Stimulated activated CD8-positive, alpha-beta memory T cell treated with anti-CD3 and anti-CD28 coated beads, Interleukin-4, amount 100 ng/mL, for 4 hours (primary cell): Measurements from ENCODE around the gene PBXIP1.
A peak's percentile ranks its signal among the peaks of the same experiment; 100 is the strongest.

Experiments
- DNase-seq, 2 donors: peaks; one replicate each; pipeline ENCODE4 v3.0.0-alpha.2; 2020; ENCODE audit warnings: low read depth in 2 of 2, low spot score in 1 of 2

PBXIP1 gene

GRCh38 chr1:154974102-154974807 lies 18.4 kb upstream of the PBXIP1 start, which contains the start of gene CKS1B:
Gene CKS1B (plus strand): TSS chr1:154974681. CDS start chr1:154974746, 65 bp downstream.
- DNase-seq = peak; percentile 90 to 92

- DNase-seq = peak; percentile 82 to 89
Measured at GRCh38 chr1:154973344-154974101, 17.6 kb upstream of the PBXIP1 start.

DNA sequence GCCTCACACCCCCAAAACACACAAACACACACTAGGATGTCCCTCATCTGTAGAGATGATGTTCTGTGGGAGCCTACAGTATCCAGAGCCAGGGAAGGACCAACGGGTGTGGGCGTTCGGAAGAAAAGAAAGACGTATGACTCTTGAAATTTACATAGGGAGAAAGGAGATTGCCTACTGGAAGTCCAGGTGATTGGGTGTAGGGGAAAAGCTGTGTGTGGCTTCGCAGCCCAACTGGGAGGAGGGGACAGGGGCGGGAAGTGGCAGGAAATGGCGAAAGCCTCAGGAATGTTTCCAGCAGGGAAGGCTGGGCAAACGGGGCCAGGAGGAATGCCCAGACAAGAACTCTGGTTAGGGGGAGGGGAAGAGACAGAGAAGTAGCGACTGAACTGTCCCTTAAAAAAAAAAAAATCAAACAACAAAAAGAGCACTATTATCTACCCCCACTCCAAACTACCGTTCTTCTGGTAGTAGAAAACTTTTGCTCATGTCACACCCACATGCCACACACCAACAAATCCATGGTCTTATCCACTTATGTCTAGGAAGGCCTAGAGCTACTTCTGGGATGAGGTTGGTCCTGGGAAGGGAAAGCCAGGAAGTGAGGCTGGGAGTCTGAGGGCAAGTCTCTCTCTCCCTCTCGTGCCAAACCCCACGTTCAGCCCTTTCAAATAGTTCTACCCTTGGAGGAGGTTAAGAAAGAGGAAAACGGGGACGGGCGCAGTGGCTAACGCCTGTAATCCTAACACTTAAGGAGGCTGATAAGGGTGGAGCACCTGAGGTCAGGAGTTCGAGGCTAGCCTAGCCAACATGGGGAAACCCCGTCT lies 16.8 kb upstream of the PBXIP1 start:
- no peak for DNase-seq

- DNase-seq = no peak
Measured at GRCh38 chr1:154972213-154972516, 16.3 kb upstream of the PBXIP1 start.

DNA sequence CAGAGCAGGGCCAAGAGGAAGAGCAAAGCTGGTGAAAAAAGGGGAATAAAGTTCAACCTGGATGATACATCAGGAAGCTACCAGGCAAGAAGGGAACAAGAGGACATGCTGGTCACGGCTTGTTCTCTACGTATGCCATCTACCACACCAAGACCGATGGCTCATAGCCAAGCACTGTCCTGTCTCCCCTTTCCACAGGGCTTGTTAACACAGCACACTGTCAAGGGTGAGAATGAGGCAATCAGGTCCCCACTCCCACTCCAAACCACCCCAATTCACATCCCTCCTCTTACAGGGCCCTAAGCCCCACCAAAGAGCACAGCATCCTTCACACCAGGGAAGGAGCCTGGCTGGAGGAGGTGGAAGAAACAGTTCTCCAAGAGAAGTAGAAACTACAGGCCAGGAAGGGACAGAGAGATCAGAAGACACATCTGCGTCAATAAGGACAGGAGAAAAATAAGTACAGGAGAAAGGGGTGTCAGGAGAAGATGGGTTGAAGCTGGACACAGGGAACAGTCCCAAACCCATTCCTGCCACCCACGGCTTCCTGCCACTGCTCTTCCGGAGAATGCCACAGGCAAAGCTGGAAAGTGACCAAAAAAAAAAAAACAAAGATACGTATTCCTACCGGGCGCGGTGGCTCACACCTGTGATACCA lies 15.6 kb upstream of the PBXIP1 start:
- DNase-seq = no peak

DNA sequence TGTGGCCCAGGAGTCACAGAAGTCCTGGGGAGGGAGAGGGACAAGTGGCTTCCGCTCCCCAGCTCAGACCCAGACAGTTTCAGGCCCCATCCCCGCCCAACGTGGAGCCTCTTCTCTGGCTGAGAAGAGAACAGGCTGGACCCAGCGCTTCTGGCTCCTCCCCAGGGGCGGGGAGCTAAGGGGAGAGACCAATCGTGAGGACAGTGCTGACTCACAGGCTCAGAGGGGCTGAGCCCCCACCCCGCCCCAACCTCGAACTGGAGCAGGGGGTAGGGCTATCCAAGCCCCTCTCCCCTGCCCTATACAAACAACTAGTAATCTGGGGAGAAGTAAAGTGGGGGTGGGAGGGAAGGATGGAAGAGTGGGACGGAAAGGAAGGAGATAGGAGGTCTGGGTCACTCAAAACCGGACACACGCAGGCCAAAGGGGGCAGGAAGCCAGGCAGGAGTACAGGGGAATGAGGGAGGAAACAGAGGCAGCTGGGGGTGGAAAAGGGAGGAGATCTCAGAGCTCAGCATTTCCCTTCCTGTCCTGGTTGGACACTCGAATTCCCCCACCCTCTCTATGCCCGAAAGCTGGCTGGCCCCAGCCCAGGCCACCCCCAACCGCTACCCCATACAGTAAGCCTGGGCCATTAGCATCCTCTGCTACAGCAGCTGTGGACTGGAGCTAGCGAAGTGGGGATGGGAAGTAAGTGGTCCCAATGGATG lies 14.9 kb upstream of the PBXIP1 start, which contains the start of gene SHC1:
TSS of gene SHC1 (minus strand) at position 117 of the 710 bp plus-strand sequence. CDS start 221 bp downstream, outside the sequence.
- DNase-seq = no peak

GRCh38 chr1:154969860-154970452 lies 14.1 kb upstream of the PBXIP1 start:
- no peak for DNase-seq

DNA sequence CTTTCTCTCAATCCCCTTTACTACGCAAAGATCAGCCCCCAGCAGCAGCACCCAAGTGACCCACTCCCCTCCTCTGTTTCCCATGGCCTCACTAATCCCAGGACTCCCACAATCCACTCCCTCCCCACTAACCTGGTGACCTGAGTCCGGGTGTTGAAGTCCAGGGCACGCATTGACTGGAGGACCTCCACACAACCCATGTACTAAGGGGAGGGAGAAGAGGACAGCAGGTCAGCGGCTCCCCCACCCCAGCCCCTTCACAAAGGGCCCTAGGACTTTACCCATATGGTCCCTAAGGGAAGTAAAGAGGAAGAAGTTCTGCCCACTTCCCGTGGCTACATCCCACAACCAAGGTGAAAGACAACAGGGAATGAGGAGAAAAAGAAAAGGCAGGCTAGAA lies 13.3 kb upstream of the PBXIP1 start:
- no peak for DNase-seq

GRCh38 chr1:154968731-154969130 lies 12.8 kb upstream of the PBXIP1 start:
- DNase-seq = no peak

DNA sequence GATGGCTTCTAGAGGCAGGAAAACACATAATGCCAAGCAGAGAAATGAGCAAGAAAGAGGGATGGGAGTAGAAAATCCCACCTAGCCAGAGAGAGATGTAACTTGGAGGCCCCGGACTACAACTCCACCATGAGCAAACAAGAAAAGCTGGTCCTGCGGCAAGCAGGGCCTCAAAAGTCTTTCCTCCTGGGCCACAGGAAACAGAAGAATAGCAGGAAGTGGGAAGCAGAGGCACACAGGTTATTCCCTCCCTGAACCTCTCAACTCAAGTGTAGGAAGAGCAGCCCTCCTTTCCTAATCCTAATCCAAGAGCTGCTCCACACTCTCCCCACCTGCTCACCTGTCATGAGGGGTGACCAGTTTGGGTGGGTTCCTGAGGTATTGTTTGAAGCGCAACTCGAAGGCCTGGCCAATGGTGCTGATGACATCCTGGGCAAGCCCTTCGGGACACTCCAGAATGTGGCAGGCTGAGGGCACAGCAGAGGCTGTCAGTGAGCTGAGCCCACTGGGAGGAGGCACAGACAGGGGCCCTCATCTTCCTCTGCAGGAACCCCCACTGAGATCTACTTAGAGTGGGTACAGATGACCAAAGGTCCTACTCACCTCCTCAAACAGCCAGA lies 11.5 kb upstream of the PBXIP1 start:
- DNase-seq = no peak

DNA sequence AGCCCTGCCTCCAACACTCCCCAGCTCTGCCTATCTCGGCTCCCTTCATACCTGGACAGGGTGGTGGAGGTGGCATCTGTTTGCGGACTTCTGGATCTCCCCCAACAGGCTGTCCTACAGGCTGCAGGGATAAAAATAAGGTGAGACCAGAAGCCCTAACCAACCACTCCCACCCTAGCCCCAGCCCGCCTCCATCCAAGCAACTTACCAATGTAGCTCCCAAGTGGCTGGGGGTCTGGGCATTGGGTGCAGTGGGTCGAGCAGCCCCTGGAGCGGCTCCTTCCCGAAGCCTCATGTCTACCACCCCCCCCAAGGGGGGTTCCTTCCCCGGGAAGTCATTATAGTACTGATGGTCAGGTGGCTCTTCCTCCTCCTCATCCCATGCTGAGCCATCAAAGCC lies 10.2 kb upstream of the PBXIP1 start:
- DNase-seq = no peak

DNA sequence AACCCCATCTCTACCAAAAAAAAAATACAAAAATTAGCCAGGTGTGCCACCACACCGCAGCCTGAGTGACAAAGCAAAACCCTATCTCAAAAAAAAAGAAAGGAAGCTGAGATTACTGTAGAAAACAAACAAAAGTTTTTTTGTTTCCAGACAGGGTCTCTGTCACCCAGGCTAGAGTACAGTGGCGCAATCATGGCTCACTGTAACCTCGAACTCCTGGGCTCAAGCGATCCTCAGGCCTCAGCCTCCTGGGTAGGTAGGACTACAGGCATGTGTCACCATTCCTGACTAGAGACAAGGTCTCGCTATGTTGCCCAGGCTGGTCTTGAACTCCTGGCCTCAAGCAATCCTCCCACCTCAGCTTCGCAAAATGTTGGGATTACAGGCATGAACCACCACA lies 8.5 kb upstream of the PBXIP1 start:
- DNase-seq = no peak

- no peak for DNase-seq
Measured at GRCh38 chr1:154963643-154964042, 7.7 kb upstream of the PBXIP1 start.

DNA sequence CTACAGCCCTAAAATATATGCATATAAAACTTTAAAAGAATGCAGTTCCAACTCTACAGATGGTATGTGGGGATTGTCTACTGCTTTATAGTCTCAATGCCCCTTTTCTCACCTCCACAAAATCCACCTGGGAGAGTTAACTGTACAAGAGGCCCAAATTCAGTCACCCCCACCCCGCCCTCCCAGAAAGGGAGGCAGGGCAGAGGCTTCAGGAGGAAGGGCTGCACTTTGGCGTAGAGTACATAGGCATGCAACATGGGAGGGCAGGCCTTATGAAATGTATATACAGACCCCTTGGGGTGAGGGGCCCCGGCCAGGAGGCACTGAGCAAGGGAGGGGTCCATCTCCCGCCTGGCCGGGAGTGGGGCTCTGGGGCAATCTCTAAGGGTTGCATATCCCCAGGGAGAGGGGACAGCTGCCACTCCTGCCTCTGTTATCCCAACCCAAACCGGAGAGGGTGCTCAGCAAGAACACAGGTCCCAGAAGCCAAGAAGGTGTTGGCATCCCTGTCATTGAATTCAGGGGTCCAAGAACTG lies 7.0 kb upstream of the PBXIP1 start:
- no peak for DNase-seq

GRCh38 chr1:154962156-154962749 lies 6.4 kb upstream of the PBXIP1 start:
- DNase-seq = no peak

DNA sequence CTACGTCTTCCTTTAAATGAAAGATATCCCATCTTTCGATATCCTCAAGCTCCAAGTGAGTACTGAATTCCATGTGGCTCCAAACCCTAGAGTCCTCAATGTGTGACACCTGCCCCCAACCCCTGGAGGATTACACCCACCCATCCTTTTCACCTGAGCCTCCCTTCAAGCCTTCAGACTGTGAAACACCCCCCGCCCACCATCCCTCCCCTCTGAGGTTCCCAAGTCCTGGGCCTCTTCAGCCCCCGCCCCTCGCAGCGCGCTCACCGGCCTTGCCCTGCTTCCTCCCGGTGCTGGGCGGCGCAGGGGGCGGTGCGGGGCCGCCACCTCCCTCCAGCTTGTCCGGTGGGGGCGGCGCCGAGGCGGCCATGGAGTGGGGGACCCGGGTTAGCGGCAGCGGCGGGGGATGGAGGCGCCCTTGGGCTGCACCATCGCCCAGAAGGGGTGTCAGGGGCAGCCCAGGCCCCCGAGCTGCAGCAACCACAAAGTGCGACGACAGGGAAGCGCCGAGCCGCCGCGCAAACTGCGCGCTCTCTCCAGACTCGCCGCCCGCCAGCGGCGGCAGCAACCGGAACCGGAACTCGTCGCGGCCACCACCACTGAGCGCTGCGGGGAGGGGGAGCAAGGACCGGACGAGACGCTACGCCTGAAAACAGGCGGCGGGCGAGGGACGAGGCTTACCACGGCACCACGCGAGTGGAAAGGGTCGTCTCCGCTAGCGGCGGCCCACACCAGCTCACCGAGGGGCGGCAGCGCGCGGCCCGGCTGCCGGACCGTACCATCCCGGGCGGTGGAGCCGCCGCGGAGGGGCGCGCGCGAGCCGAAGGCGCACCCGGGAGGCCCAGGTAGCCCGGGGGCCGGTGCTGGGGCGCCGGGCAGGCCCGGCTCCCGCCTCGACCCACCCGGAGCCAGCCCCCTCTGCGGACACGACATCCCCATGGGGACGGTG lies 5.6 kb upstream of the PBXIP1 start, which contains the start of gene PYGO2:
TSS of gene PYGO2 (minus strand) at position 576 of the 949 bp plus-strand sequence. CDS start at position 370, 206 bp downstream.
- DNase-seq = peak; percentile 44 to 68

- DNase-seq = no peak
Measured at GRCh38 chr1:154960446-154961136, 4.7 kb upstream of the PBXIP1 start.
